ENCODE results near the gene FGFRL1.
"Not testable (repeated sequence)": the region's sequence is repeated elsewhere in the genome, so short reads cannot be mapped to it uniquely, and the experiment has no call there.

DNA sequence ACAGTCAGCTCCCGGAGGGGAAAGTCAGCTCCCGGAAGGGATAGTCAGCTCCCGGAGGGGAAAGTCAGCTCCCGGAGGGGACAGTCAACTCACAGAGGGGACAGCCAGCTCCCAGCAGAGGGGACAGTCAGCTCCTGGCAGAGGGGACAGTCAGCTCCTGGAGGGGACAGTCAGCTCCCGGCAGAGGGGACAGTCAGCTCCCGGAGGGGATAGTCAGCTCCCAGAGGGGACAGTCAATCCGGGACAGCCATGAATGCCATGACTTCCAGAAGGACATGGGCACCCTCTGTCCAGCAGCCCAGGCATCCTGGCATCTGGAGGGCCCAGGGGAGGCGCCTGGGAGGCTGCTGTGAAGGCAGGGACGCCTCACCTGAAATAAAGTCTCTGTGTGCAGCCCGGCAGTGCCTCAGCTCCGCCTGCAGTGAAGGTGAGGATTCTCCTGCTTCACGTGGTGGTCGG, 43.8 kb downstream of the FGFRL1 start:
- TF ChIP-seq, protein P1, sequence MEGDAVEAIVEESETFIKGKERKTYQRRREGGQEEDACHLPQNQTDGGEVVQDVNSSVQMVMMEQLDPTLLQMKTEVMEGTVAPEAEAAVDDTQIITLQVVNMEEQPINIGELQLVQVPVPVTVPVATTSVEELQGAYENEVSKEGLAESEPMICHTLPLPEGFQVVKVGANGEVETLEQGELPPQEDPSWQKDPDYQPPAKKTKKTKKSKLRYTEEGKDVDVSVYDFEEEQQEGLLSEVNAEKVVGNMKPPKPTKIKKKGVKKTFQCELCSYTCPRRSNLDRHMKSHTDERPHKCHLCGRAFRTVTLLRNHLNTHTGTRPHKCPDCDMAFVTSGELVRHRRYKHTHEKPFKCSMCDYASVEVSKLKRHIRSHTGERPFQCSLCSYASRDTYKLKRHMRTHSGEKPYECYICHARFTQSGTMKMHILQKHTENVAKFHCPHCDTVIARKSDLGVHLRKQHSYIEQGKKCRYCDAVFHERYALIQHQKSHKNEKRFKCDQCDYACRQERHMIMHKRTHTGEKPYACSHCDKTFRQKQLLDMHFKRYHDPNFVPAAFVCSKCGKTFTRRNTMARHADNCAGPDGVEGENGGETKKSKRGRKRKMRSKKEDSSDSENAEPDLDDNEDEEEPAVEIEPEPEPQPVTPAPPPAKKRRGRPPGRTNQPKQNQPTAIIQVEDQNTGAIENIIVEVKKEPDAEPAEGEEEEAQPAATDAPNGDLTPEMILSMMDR (conservative IDR thresholded peaks at IDR 0.05; ENCODE audit: low read depth, low read length), result not testable (repeated sequence)
- not testable (repeated sequence) for TF ChIP-seq EZH2 (IDR thresholded peaks at IDR 0.05; ENCODE audit: borderline replicate concordance, low read depth, low read length, poor library complexity, severe bottlenecking)
